HepG2 (cell line): ENCODE data around the gene CNBD2. TPM values are rescaled to one million over a fixed set of nuclear protein-coding genes. Genes with fewer than 3 reads are reported as not detected.

Experiments used
- AGO2 ChIP-seq: fragments of 200-400 bp; formaldehyde crosslinking; optimal IDR thresholded peaks from 2 replicates; pipeline ENCODE3; 2017; ENCODE audit warnings: mild to moderate bottlenecking, low read depth, low read length, moderate library complexity
- DNMT1 ChIP-seq: sonication (generic); formaldehyde crosslinking; IDR thresholded peaks from 2 replicates; pipeline ENCODE4 v1.5.1; 2020; ENCODE audit warnings: mild to moderate bottlenecking, missing genetic modification reagents
- EED ChIP-seq: sonication (generic); formaldehyde crosslinking; IDR thresholded peaks from 2 replicates; pipeline ENCODE4 v1.5.0; 2020; ENCODE audit warnings: mild to moderate bottlenecking, missing genetic modification reagents
- ELF3 ChIP-seq: IDR thresholded peaks from 2 replicates; pipeline ENCODE4 v1.6.1; 2016; ENCODE audit warnings: missing genetic modification reagents, missing compliant biosample characterization
- FLYWCH1 ChIP-seq: sonication (generic); formaldehyde crosslinking; IDR thresholded peaks from 2 replicates; pipeline ENCODE4 v1.8.1; 2023; ENCODE audit warnings: mild to moderate bottlenecking, missing genetic modification reagents
- FOXA1 ChIP-seq, 2 experiments: fragments of 450-650 bp in 1 of 2; sonication (generic) in 1 of 2; formaldehyde crosslinking in 1 of 2; IDR thresholded peaks; 2 replicates each; pipeline versions ENCODE4 v1.4.0 to v1.6.1; 2016 to 2020; ENCODE audit warnings: missing genetic modification reagents in 1 of 2
- FOXP1 ChIP-seq, 2 experiments: fragments of 450-650 bp in 1 of 2; IDR thresholded peaks; 2 replicates each; pipeline ENCODE4 v1.6.1; 2017 to 2018; ENCODE audit warnings: antibody characterized with exemption in 1 of 2
- PCBP1 ChIP-seq: fragments of 200-400 bp; formaldehyde crosslinking; IDR thresholded peaks from 2 replicates; pipeline ENCODE4 v1.6.1; 2017; ENCODE audit warnings: mild to moderate bottlenecking, low read depth, low read length, borderline replicate concordance
- RCOR2 ChIP-seq: IDR thresholded peaks from 2 replicates; pipeline ENCODE4 v1.6.1; 2016; ENCODE audit warnings: missing biosample characterization, missing genetic modification reagents
- SAFB2 ChIP-seq: sonication (generic); formaldehyde crosslinking; IDR thresholded peaks from 2 replicates; pipeline ENCODE4 v1.5.1; 2020; ENCODE audit warnings: missing genetic modification reagents, low read depth, mild to moderate bottlenecking, borderline replicate concordance
- TOE1 ChIP-seq: sonication (generic); formaldehyde crosslinking; IDR thresholded peaks from 2 replicates; pipeline ENCODE4 v1.4.0; 2020; ENCODE audit warnings: mild to moderate bottlenecking, missing genetic modification reagents
- TP53 ChIP-seq: sonication (generic); formaldehyde crosslinking; conservative IDR thresholded peaks from 2 replicates; pipeline ENCODE4 v1.4.0; 2020; ENCODE audit warnings: missing genetic modification reagents
- XRCC5 ChIP-seq: fragments of 200-400 bp; formaldehyde crosslinking; optimal IDR thresholded peaks from 2 replicates; pipeline ENCODE3; 2017; ENCODE audit warnings: mild to moderate bottlenecking, low read length
- ZBTB7B ChIP-seq: sonication (generic); formaldehyde crosslinking; IDR thresholded peaks from 2 replicates; pipeline ENCODE4 v1.4.0; 2020; ENCODE audit warnings: missing genetic modification reagents
- ZIK1 ChIP-seq: sonication (generic); formaldehyde crosslinking; IDR thresholded peaks from 2 replicates; pipeline ENCODE4 v1.5.0; 2020; ENCODE audit warnings: mild to moderate bottlenecking, low read depth, missing genetic modification reagents, borderline replicate concordance
- ZNF136 ChIP-seq: sonication (generic); formaldehyde crosslinking; IDR thresholded peaks from 2 replicates; pipeline ENCODE4 v1.8.1; 2022; ENCODE audit warnings: low read depth, mild to moderate bottlenecking, moderate library complexity, missing genetic modification reagents
- ZNF207 ChIP-seq: fragments of 450-650 bp; IDR thresholded peaks from 2 replicates; pipeline ENCODE4 v1.6.1; 2016; ENCODE audit warnings: antibody characterized with exemption, borderline replicate concordance
- ZNF562 ChIP-seq: sonication (generic); formaldehyde crosslinking; IDR thresholded peaks from 2 replicates; pipeline ENCODE4 v1.8.0; 2022; ENCODE audit warnings: missing genetic modification reagents, borderline replicate concordance
- ZNF780A ChIP-seq: sonication (generic); formaldehyde crosslinking; IDR thresholded peaks from 2 replicates; pipeline ENCODE4 v1.8.0; 2022; ENCODE audit warnings: mild to moderate bottlenecking, missing genetic modification reagents, moderate library complexity
- ZNF850 ChIP-seq: sonication (generic); formaldehyde crosslinking; conservative IDR thresholded peaks from 2 replicates; pipeline ENCODE4 v1.9.0; 2021; ENCODE audit warnings: mild to moderate bottlenecking, missing genetic modification reagents
- polyA plus RNA-seq, 8 experiments: library from polyadenylated mRNA; depleted of rRNA in 3 of 8; stranded (reverse) in 7 of 8; unstranded in 1 of 8; fragments of >200 nt; fragmentation: Illumina TruSeq in 4 of 8; extraction: Trizol in 4 of 8; gene quantifications; 2 replicates each; pipeline versions ENCODE4 v1.2.1 to v1.2.3, GENCODE V29; 2011 to 2016; ENCODE audit warnings: low read depth in 4 of 8, missing spikeins in 1 of 8, mixed read lengths in 1 of 8; ENCODE audit not compliant: insufficient read depth in 1 of 8
- total RNA-seq, 5 experiments: library from RNA; depleted of rRNA; stranded (reverse); fragments of >200 nt; fragmentation: Illumina TruSeq; extraction: Trizol; gene quantifications; 2 replicates each; pipeline ENCODE4 v1.2.3, GENCODE V29; 2016; ENCODE audit warnings: low read depth in 1 of 5
- TF ChIP-seq, protein P1 (sequence below): sonication (generic); formaldehyde crosslinking; IDR thresholded peaks from 2 replicates; pipeline ENCODE4 v1.4.0; 2020; ENCODE audit warnings: missing genetic modification reagents
- TF ChIP-seq, protein P2 (sequence below): sonication (generic); formaldehyde crosslinking; IDR thresholded peaks from 2 replicates; pipeline ENCODE4 v1.5.0; 2020; ENCODE audit warnings: mild to moderate bottlenecking, missing genetic modification reagents

Gene CNBD2
- total and polyA plus RNA-seq, 2 of the 13 experiments (the other 11 are each of a cell fraction or from before 2014, with no cell fraction given), result 12.4 to 22.8 TPM

DNA sequence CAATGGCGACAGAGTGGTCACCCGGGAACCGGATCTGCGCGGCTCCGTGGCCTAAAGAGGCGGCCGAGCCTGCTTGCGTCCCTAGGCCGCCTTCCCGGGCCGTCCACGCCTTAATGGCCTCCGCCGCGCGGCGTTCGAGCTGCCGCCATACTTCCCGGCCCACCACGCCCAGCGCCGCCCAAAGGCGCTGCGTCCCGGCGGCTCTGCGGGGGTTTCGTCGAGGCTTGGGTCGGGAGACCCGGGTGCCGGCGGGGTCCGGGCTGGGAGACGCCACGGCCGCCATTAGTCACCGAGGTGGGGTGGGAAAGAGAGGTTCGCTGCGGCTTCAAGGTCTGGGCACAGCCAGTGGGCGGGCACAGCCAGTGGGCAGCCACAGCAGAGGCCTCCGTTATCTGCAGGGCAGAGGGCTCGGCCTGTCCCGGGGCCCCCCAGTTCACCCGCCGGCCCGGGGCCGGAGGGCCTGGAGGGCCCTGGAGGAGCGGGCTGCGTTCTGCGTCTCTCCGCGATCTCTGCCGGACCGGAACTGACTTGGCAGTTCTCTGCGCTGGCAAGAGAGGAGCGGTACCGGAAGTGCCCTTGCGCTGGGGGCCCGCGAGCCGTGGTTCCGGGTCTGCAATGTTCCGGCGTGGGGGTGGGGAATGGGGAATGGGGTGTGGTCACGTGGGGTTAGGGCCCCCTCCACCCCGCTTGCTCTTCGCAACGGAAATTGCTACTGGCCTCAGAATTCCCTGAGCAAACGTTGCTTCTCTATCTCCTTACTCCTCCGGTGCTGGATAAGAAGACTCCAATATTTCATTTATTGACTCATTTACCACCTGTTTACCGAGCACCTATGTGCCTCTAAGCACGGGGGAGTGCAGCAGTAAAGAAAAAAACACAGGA, 82.3 kb downstream of the CNBD2 start (continued):
- TF ChIP-seq, protein P1, sequence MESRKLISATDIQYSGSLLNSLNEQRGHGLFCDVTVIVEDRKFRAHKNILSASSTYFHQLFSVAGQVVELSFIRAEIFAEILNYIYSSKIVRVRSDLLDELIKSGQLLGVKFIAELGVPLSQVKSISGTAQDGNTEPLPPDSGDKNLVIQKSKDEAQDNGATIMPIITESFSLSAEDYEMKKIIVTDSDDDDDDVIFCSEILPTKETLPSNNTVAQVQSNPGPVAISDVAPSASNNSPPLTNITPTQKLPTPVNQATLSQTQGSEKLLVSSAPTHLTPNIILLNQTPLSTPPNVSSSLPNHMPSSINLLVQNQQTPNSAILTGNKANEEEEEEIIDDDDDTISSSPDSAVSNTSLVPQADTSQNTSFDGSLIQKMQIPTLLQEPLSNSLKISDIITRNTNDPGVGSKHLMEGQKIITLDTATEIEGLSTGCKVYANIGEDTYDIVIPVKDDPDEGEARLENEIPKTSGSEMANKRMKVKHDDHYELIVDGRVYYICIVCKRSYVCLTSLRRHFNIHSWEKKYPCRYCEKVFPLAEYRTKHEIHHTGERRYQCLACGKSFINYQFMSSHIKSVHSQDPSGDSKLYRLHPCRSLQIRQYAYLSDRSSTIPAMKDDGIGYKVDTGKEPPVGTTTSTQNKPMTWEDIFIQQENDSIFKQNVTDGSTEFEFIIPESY (CRISPR knock-in tag), result peak; percentile 78
- TF ChIP-seq FOXP1 (IDR thresholded peaks at IDR 0.05) (no peak), FOXP1 (CRISPR knock-in tag; IDR thresholded peaks at IDR 0.05) (peak; percentile 44; the same call in 1 of the 2 replicates), XRCC5 (peak; percentile 88), ZBTB7B (CRISPR knock-in tag) (peak; percentile 79; the same call in 1 of the 2 replicates), ZNF562 (CRISPR knock-in tag) (0 out of 2 replicates have a peak, but pooled peaks have one; percentile 31), TOE1 (CRISPR knock-in tag) (peak; percentile 84), ZNF850 (0 out of 2 replicates have a peak, but pooled peaks have one; percentile 71), FLYWCH1 (CRISPR knock-in tag) (no peak; the same call in none of the 2 replicates), ZNF136 (CRISPR knock-in tag) (no peak), ZNF207 (no peak), SAFB2 (CRISPR knock-in tag) (peak; percentile 88; the same call in 1 of the 2 replicates), AGO2 (peak; percentile 88), ELF3 (CRISPR knock-in tag) (peak; percentile 88), EED (CRISPR knock-in tag) (peak; percentile 98), ZIK1 (CRISPR knock-in tag) (peak; percentile 50; the same call in 1 of the 2 replicates), PCBP1 (peak; percentile 96), FOXA1 (IDR thresholded peaks at IDR 0.05) (no peak), FOXA1 (CRISPR knock-in tag; IDR thresholded peaks at IDR 0.05) (peak; percentile 63), TP53 (CRISPR knock-in tag) (peak; percentile 86), DNMT1 (CRISPR knock-in tag) (peak; percentile 96), RCOR2 (CRISPR knock-in tag) (no peak), ZNF780A (peak; percentile 94)
- TF ChIP-seq, protein P2, sequence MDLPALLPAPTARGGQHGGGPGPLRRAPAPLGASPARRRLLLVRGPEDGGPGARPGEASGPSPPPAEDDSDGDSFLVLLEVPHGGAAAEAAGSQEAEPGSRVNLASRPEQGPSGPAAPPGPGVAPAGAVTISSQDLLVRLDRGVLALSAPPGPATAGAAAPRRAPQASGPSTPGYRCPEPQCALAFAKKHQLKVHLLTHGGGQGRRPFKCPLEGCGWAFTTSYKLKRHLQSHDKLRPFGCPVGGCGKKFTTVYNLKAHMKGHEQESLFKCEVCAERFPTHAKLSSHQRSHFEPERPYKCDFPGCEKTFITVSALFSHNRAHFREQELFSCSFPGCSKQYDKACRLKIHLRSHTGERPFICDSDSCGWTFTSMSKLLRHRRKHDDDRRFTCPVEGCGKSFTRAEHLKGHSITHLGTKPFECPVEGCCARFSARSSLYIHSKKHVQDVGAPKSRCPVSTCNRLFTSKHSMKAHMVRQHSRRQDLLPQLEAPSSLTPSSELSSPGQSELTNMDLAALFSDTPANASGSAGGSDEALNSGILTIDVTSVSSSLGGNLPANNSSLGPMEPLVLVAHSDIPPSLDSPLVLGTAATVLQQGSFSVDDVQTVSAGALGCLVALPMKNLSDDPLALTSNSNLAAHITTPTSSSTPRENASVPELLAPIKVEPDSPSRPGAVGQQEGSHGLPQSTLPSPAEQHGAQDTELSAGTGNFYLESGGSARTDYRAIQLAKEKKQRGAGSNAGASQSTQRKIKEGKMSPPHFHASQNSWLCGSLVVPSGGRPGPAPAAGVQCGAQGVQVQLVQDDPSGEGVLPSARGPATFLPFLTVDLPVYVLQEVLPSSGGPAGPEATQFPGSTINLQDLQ (CRISPR knock-in tag), result peak; percentile 94
